Measurements from ENCODE around the gene PAX3.

PAX3 gene

DNA sequence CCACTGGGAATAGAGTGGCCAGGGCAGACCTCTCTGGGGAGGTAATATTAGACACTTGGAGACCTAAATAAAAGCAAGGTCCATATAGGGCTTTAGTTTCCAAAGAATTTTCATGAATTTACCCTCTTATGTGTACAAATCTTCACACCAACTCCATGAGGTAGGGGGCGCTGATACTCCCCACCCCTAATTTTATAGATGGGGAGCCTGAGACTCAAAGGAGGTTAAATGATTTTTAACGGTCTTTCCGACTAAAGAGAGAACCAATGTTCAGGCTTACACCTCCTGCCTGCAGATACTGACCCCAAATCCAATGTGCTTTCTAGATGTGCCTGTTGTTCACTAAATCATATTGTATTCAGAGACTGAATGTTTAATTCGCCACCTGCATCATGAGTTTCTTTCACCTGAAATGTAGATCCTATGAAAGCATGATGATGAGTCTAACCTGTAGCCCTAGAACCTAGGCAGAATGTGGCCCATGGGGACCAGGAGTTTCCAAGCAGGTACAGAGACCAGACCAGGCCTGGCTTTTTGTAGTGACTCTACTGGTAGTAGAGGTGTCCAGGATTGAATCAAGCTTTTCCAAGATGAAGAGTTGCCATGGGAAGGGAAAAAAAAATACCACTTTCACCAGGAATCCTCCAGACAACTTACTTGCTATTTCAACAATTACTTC lies 16.8 kb upstream of the PAX3 start:
- Mint-ChIP-seq H3K4me1 (no peaks in the 10 kb centered on the region), H3K27ac (no peak overlapping the region), H3K4me3 (no peak overlapping the region), H3K36me3 (no peaks in the 10 kb centered on the region), H3K9me3 (no peaks in the 10 kb centered on the region)
- ATAC-seq: no peak
- DNase-seq (ENCODE audit: low spot score in 2 of 2): no peak

DNA sequence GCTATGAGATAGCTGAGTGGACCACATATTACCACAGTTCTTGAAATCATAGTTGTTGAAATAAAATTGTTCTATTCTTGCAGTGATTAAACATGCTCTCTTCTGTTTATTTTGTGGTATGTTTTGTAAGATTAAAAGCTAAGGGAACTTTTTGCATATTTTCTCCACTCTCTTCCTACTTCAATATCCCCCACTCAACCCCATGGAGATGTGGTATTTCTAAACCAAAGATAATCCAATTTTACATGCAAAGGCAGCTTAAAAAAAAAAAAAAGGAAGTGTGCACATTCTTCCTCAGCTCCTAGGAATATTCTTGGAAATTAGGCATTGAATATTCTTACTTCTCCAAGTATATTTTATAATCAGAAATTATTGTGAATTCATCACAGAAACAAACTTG lies 15.0 kb upstream of the PAX3 start:
- Mint-ChIP-seq H3K4me3 (no peak overlapping the region), H3K27ac (no peak overlapping the region), H3K36me3 (peaks cover 3% of the 10 kb centered on the region), H3K4me1 (no peaks in the 10 kb centered on the region), H3K9me3 (no peaks in the 10 kb centered on the region)
- ATAC-seq: no peak
- DNase-seq (ENCODE audit: low spot score in 2 of 2): no peak

DNA sequence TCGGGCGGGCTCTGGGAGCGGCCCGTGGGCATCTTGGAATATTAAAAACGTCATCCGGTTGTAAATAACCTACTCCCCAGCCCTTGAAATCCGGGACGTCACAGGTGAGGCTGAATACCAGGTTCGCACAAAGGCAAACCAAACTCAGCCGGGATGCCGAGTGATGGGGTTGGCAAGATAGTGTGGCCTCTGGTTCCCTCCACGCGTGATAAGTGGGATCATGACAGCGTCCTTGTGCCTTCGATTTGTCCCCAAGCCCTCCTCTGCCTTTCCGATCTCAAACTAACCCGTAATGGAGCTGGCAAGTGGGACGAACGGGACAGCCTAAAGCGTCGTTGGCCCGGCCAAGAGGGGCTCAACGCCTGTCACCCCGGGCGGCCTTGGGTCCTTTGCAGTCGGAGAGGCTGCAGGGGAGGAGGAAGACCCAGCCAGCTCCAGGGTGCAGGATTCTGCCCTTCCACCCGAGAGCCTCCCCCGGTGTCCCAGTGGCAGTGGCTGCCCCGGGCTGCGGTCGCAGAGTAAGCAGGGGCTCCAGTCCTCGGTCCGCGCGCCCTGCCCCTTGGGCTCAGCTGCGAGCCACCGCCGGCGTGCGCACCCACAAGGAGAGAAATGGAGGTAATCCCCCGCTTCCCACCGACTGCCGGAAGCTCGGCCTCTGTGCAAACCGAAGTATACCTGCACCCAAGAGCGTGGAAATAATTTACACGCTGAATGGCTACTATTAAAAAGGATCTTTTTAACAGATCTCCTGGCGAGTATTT lies 13.4 kb upstream of the PAX3 start:
- Mint-ChIP-seq H3K36me3 (peaks cover 5% of the 10 kb centered on the region), H3K27ac (no peak overlapping the region), H3K4me3 (no peak overlapping the region), H3K9me3 (peaks cover 4% of the 10 kb centered on the region), H3K4me1 (peaks cover 6% of the 10 kb centered on the region)
- DNase-seq (ENCODE audit: low spot score in 2 of 2) (no peak), ATAC-seq (no peak)

DNA sequence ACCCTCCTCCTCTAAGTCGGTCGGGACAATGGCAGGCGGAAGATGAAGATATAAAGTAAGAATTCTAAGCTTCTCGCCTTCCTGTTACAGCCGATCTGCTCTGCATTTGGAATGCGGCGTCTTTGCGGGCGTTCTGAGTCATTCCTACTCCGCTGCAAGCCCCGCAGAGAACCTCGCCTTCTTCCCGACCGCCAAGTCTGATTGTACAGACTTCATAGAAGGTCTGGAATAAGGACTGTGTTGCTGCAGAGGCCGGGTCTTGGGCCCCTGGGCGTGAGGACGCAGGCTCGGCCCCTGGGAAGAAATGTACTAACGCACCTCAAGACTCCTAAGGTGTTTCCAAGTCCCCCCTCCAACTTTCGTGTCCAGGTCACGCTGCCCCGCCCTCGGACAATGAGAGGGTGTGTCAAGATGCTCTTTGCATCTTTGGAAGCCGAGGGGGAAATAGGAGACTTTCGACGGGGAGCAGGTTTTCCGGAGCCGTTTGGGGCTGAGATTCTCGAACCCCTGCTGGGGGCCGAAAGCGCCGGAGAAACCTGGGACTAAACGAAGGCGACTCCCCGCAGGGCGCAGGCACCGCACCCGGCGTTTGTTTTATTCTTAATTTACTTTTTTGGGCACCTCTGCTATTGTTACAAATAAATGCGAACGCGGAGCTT lies 12.7 kb upstream of the PAX3 start:
- Mint-ChIP-seq H3K4me1 (peaks cover 10% of the 10 kb centered on the region), H3K36me3 (peaks cover 5% of the 10 kb centered on the region), H3K4me3 (no peak overlapping the region), H3K9me3 (peaks cover 4% of the 10 kb centered on the region), H3K27ac (no peak overlapping the region)
- no peak for DNase-seq (ENCODE audit: low spot score in 2 of 2)
- no peak for ATAC-seq

DNA sequence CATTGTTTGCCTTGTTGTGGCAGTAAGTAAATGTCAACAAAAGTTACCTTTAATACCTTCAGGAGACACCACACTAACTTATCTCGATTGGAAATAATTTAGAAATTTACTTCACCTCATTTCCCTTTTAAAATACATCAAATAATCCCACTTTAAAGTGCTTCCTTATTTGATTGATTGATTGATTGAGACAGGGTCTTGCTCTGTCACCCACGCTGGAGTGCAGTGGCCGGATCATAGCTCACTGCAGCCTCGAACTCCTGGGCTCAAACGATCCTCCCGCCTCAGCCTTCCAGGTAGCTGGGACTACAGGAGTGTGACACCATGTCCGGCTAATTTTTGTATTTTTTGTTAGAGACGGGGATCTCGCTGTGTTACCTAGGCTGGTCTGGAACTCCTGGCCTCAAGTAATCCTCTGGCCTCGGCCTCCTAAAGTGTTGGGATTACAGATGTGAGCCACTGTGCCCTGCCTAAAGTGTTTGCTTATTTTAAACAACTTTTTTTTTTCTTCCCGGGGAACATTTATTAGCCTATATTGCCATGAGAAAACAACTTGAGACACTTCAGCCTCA lies 12.0 kb upstream of the PAX3 start:
- Mint-ChIP-seq H3K9me3 (peaks cover 4% of the 10 kb centered on the region), H3K36me3 (peaks cover 5% of the 10 kb centered on the region), H3K4me3 (no peak overlapping the region), H3K4me1 (peaks cover 16% of the 10 kb centered on the region), H3K27ac (no peak overlapping the region)
- DNase-seq (ENCODE audit: low spot score in 2 of 2): no peak
- no peak for ATAC-seq

DNA sequence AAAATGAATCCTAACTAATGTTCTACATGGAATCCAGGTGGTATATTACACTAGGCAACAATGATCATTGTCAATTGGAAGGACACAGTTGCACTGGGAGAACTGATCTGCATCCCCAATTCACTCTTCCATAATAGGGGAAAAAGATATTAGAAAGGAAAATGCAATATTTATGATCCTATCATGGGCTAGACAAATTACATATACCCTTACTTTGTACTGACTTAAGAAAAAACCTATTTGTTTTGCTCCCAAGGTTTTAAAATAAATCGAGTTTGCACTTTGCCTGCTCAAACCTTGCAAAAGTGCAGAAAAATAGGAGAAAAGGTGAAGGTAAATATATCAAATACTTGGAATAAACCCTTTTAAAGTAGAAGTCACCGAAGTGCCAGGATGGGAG lies 11.0 kb upstream of the PAX3 start:
- DNase-seq (ENCODE audit: low spot score in 2 of 2) (no peak), ATAC-seq (no peak)
- H3K9me3 Mint-ChIP-seq: peaks cover 4% of the 10 kb centered on the region
- H3K4me1 Mint-ChIP-seq: peaks cover 26% of the 10 kb centered on the region
- no peak overlapping the region for H3K27ac Mint-ChIP-seq
- peaks cover 5% of the 10 kb centered on the region for H3K36me3 Mint-ChIP-seq
- no peak overlapping the region for H3K4me3 Mint-ChIP-seq

DNA sequence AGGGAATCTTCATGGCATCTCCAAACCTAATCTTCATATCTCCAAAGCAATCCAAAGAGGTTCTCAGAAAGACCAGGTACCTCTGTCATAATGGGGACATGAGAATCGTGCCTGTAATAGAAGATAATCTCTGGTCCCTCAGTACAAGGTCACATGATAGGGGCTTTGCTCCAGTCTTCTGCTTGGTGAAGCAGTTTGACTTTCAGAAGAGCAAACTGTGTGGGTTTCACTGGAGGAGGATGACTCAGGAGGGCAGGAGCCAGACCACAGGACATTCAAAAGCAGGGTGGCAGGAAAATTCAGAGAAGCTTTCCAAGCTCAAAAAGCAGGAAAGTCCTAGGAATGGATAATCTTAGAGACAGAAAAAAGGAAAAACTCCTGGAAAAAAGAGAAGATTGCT lies 10.6 kb upstream of the PAX3 start:
- peaks cover 5% of the 10 kb centered on the region for H3K36me3 Mint-ChIP-seq
- peaks cover 30% of the 10 kb centered on the region for H3K4me1 Mint-ChIP-seq
- no peak for DNase-seq (ENCODE audit: low spot score in 2 of 2)
- no peak overlapping the region for H3K27ac Mint-ChIP-seq
- no peak for ATAC-seq
- no peak overlapping the region for H3K4me3 Mint-ChIP-seq
- H3K9me3 Mint-ChIP-seq: peaks cover 4% of the 10 kb centered on the region

DNA sequence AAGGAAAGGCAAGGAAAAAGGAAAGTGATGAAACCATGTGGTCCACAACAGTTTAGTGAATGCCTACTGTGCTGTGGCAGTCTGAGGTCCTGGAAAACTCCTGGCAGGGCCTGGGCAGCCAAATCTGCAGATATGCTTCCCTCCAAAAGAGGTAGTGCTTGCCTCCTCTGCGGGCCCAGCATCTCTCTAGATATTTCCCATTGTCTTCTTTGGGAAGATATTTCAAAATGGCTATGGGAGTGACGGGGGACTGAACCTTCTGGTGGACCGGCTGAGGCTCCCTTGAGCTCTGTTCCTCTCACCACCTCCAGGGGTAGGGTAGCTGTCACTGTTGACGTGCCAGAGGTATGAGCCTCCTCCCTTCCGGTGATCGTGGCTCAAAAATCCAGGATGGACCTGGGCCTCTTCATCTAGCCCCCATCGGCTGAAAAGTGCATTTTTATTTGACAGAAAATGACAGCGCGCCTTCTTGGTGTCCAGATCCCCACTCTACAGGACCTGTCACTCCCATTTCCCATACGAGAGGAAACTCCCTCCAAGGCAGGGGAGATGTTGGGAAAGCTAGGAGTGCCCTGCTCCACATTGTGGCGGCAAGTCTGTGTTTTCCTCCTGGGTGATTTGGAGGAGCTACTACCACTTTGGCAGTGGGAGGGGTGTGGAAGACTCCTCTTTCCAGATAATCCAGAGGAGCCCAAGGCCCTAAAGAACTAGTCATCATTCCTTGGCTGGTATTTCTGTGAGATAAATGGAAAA lies 9.4 kb upstream of the PAX3 start:
- DNase-seq (ENCODE audit: low spot score in 2 of 2): no peak
- Mint-ChIP-seq H3K36me3 (peaks cover 9% of the 10 kb centered on the region), H3K27ac (no peak overlapping the region), H3K9me3 (peaks cover 4% of the 10 kb centered on the region), H3K4me3 (no peak overlapping the region), H3K4me1 (peaks cover 41% of the 10 kb centered on the region)
- ATAC-seq: no peak

DNA sequence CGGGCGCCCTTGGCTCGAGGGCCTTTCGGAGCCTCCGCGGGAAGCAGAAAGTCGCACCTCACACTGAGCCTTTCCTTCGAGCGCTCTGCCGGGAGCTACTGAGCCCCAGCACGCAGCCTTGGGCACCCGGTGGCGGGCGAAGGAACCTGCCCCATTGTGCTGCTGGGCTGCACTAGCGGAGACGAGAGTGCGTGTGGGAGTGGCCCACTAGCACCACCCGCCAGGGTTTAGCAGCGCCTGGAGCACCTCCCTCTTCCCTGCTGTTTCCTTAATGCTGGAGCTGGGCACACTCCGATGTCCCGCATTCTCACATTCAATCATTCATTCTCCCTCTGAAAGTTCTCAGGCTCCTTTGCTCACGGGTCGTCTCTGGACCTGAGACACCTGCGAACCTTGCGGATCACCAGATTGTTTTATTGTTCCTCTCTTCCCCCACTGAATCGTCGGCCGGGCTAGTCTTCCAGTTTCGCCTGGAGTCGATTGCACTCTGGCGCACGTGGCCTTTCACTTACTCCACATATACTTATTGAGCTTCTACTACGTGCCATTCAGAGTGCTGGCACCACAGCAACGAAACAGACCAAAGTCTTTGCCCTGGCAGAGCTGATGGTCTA lies 8.5 kb upstream of the PAX3 start:
- no peak for ATAC-seq
- H3K36me3 Mint-ChIP-seq: peaks cover 9% of the 10 kb centered on the region
- H3K9me3 Mint-ChIP-seq: peaks cover 4% of the 10 kb centered on the region
- no peak for DNase-seq (ENCODE audit: low spot score in 2 of 2)
- H3K4me1 Mint-ChIP-seq: peaks cover 50% of the 10 kb centered on the region
- peak overlapping the region; percentile 61 for H3K4me3 Mint-ChIP-seq
- H3K27ac Mint-ChIP-seq: no peak overlapping the region

DNA sequence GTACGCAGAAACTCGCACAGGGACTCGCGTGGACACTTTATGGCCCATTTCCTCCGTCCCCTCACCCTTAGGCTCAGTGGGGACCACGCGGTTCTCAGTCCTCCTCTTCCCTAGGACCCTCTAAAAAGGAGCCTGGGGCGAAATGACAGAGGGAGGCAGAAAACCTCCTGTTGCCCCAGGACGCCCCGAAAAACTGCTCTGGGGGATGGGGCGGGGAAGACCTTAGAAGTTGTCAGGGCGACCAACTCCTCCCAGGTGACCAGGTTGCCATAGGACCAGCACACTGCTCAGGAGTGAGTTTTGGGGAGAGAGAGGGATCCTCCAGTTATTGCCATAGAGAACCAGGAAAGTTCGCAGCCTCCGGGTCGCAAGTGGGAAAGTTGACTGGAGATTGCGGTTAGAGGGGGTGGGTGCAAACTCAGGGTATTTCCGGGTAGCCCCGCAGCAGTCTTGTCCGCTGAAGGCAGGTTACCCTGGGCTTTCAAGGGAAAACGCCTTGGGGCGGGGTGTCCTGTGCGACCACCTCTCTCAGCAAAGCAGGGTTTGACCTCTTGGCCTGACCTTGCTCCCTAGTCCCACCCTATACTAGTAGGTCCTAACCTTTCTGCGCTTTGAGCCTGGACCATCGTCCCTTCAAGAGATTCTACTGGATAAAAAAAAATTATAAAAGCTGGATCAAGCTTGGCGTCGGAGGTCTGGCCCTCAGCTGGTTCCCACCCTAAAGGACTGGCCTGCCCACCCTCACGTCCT lies 7.8 kb upstream of the PAX3 start:
- DNase-seq (ENCODE audit: low spot score in 2 of 2): no peak
- Mint-ChIP-seq H3K27ac (no peak overlapping the region), H3K9me3 (peaks cover 4% of the 10 kb centered on the region), H3K4me3 (peak overlapping the region; percentile 61), H3K4me1 (peaks cover 53% of the 10 kb centered on the region), H3K36me3 (peaks cover 9% of the 10 kb centered on the region)
- no peak for ATAC-seq

DNA sequence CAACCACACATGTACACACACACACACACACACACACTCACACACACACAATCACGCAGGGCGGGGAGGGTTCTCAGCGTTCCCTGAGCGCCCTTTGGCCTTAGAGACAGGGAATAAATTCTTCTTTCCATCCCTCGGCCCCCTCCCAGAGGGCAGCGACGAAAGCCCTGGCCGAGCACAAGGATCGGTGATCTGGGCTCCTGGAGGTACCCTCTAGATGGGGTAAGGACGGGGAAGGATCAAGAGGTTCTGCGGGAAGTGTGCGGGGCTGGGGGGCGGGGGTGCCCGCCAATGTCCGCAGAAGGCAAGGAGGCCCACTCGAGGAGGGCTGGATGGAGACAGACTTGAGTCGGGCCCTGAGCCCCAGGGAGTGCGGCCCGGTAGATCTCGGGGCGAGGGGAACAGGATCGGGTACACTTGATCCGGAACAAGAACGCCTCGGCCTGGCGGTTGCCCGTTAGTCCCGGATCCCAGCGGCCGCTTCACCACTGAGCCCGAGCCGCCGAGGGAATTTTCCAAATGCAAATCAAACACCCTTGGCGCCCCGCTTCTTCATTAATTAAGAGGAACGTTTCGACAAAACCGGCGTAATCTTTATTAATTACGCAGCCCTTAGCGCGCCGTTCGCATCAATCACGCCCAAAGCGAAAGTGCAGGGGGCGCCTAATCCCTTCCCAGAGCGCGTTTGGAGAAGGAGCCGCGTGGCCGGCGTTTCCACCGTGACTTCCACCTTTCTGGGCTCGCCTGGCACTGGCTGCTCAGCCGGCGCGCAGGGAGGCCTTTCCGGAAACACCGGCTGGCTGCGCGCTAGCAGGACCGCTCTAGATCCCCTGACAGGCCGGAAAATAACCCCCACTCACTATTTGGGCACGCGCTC lies 7.0 kb upstream of the PAX3 start:
- H3K36me3 Mint-ChIP-seq: peaks cover 9% of the 10 kb centered on the region
- no peak for DNase-seq (ENCODE audit: low spot score in 2 of 2)
- ATAC-seq: no peak
- peaks cover 4% of the 10 kb centered on the region for H3K9me3 Mint-ChIP-seq
- H3K27ac Mint-ChIP-seq: no peak overlapping the region
- H3K4me1 Mint-ChIP-seq: peaks cover 53% of the 10 kb centered on the region
- H3K4me3 Mint-ChIP-seq: peak overlapping the region; percentile 61

DNA sequence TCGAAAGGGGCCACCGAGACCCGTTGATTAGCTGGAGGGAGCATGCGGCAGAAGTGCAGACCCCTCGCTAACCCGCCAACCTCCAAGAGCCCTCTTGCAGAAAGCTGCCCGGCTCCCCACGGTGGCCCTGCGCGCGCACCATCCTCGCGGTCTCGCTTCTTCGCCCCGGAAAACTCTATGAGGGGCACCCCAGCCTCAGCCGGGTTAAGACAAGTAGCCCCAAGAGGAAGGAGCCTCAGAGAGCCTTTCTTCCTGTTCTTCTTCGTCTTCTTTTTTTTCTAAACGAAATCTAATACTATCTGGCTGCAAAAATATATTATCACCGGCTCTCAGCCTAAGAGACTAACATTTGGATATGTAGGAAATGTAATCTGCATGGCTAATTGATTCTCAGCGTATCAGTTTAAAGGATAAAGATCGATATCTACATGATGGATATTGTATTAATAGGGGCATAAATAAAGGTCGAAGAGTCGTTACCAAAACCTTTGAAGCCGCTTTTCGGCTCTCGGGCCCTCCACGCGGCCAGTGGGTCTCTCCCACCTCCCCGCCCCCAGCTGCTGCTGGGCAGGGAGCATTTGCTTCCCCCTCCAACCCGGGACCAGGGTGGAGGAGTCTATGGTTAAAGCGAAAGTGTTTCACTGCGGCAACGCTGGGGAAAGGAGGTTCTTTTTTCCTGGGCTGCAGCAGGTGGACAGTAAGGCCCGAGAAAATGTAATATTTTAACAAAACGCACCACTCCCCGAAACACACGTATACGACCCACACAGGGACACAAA lies 6.1 kb upstream of the PAX3 start:
- no peak overlapping the region for H3K27ac Mint-ChIP-seq
- no peak for ATAC-seq
- peaks cover 4% of the 10 kb centered on the region for H3K9me3 Mint-ChIP-seq
- H3K36me3 Mint-ChIP-seq: peaks cover 9% of the 10 kb centered on the region
- H3K4me1 Mint-ChIP-seq: peaks cover 53% of the 10 kb centered on the region
- DNase-seq (ENCODE audit: low spot score in 2 of 2): no peak
- H3K4me3 Mint-ChIP-seq: peak overlapping the region; percentile 61
